Liver (tissue), 9 donors: ENCODE data around the gene SPINK2. TPM values are rescaled to one million over a fixed set of nuclear protein-coding genes. Genes with fewer than 3 reads are reported as not detected.

Experiments
- DNase-seq: peaks from one replicate; pipeline ENCODE4 v3.0.0-alpha.2; 2017; ENCODE audit warnings: low spot score
- H3K27ac ChIP-seq, 2 donors: one replicate each; pipeline ENCODE4 v1.7.0; 2013; ENCODE audit warnings: inconsistent platforms in 2 of 2, low read length in 2 of 2, control low read depth in 1 of 2, low read depth in 1 of 2, mild to moderate bottlenecking in 1 of 2
- H3K27me3 ChIP-seq, 4 donors: one replicate each; pipeline versions ENCODE4 v1.6.1 to v1.7.0; 2013; ENCODE audit warnings: low read length in 3 of 4, inconsistent platforms in 1 of 4, mild to moderate bottlenecking in 1 of 4, moderate library complexity in 1 of 4; ENCODE audit not compliant: control insufficient read depth in 4 of 4, insufficient read depth in 4 of 4
- H3K36me3 ChIP-seq, 4 donors: one replicate each; pipeline versions ENCODE4 v1.6.1 to v1.7.0; 2013; ENCODE audit warnings: low read length in 3 of 4, mild to moderate bottlenecking in 3 of 4, low read depth in 1 of 4, moderate library complexity in 1 of 4; ENCODE audit not compliant: control insufficient read depth in 4 of 4, insufficient read depth in 3 of 4
- H3K4me1 ChIP-seq, 4 donors: one replicate each; pipeline versions ENCODE4 v1.6.1 to v1.7.0; 2013; ENCODE audit warnings: low read length in 3 of 4, mild to moderate bottlenecking in 3 of 4, moderate library complexity in 1 of 4; ENCODE audit not compliant: control insufficient read depth in 4 of 4, insufficient read depth in 4 of 4
- H3K4me3 ChIP-seq, 3 donors: one replicate each; pipeline versions ENCODE4 v1.6.1 to v1.7.0; 2013; ENCODE audit warnings: low read length in 3 of 3, control low read depth in 1 of 3, low read depth in 1 of 3, mild to moderate bottlenecking in 1 of 3
- H3K9ac ChIP-seq, 2 donors: one replicate each; pipeline ENCODE4 v1.7.0; 2013; ENCODE audit warnings: low read length in 2 of 2, mild to moderate bottlenecking in 2 of 2, moderate library complexity in 2 of 2, control low read depth in 1 of 2, low read depth in 1 of 2
- H3K9me3 ChIP-seq, 4 donors: one replicate each; pipeline versions ENCODE4 v1.6.1 to v1.7.0; 2013; ENCODE audit warnings: low read length in 3 of 4; ENCODE audit not compliant: control insufficient read depth in 4 of 4
- EGR1 ChIP-seq, 2 donors: IDR thresholded peaks; 2 replicates each; pipeline ENCODE4 v1.6.1; 2016 to 2018; ENCODE audit warnings: antibody characterized with exemption in 2 of 2, low read depth in 2 of 2
- HNF4G ChIP-seq: IDR thresholded peaks from 2 replicates; pipeline ENCODE4 v1.6.1; 2016; ENCODE audit warnings: antibody characterized with exemption
- NR2F2 ChIP-seq: IDR thresholded peaks from 2 replicates; pipeline ENCODE4 v1.6.1; 2016; ENCODE audit warnings: antibody characterized with exemption
- RAD21 ChIP-seq, 2 donors: IDR thresholded peaks; 2 replicates each; pipeline ENCODE4 v1.6.1; 2016; ENCODE audit warnings: antibody characterized with exemption in 2 of 2, mild to moderate bottlenecking in 2 of 2
- RXRA ChIP-seq, 2 donors: IDR thresholded peaks; 2 replicates each; pipeline ENCODE4 v1.6.1; 2017 to 2018; ENCODE audit warnings: antibody characterized with exemption in 2 of 2, mild to moderate bottlenecking in 1 of 2
- SP1 ChIP-seq: IDR thresholded peaks from 2 replicates; pipeline ENCODE4 v1.6.1; 2018; ENCODE audit warnings: antibody characterized with exemption, mild to moderate bottlenecking
- TAF1 ChIP-seq: conservative IDR thresholded peaks from 2 replicates; pipeline ENCODE4 v1.6.1; 2016; ENCODE audit warnings: antibody characterized with exemption, mild to moderate bottlenecking
- YY1 ChIP-seq: IDR thresholded peaks from 2 replicates; pipeline ENCODE4 v1.6.1; 2016; ENCODE audit warnings: antibody characterized with exemption, mild to moderate bottlenecking
- WGBS: extraction: QIAGEN DNeasy Blood & Tissue Kit; methylation state at CpG from one replicate; pipeline ENCODE4 v1.1.7; 2013; 5-methylcytosine and 5-hydroxymethylcytosine counted together
- polyA plus RNA-seq, 2 donors: library from polyadenylated mRNA; stranded (reverse) in 1 of 2; unstranded in 1 of 2; fragments of 200-250 nt in 1 of 2; fragments of >200 nt in 1 of 2; fragmentation: Nextera tagmentation in 1 of 2; extraction: Ambion mirVana in 1 of 2; gene quantifications; one replicate each; pipeline versions ENCODE4 v1.2.1 to v1.2.3, GENCODE V29; 2013 to 2015
- total RNA-seq, 2 donors: library from RNA; depleted of rRNA; stranded (reverse); fragments of >200 nt; gene quantifications; one replicate each; pipeline ENCODE4 v1.2.3, GENCODE V29; 2014
- TF ChIP-seq, protein P1 (sequence below): IDR thresholded peaks from 2 replicates; pipeline ENCODE4 v1.6.1; 2016; ENCODE audit warnings: antibody characterized with exemption
- TF ChIP-seq, protein P2 (sequence below): IDR thresholded peaks from 2 replicates; pipeline ENCODE4 v1.6.1; 2016; ENCODE audit warnings: antibody characterized with exemption
- TF ChIP-seq, protein P3 (sequence below): fragments of 150-350 bp; IDR thresholded peaks from 2 replicates; pipeline ENCODE4 v1.5.1; 2017; ENCODE audit warnings: improper control_type of control experiment, low read depth, low read length; ENCODE audit not compliant: missing input control
- donor health status: healthy.
- donor health status: healthy.
- donor health status: healthy.
- donor health status: healthy.
- donor health status: healthy.

Gene SPINK2
- total and polyA plus RNA-seq, 4 donors = 0.79 TPM; not detected in 3

DNA sequence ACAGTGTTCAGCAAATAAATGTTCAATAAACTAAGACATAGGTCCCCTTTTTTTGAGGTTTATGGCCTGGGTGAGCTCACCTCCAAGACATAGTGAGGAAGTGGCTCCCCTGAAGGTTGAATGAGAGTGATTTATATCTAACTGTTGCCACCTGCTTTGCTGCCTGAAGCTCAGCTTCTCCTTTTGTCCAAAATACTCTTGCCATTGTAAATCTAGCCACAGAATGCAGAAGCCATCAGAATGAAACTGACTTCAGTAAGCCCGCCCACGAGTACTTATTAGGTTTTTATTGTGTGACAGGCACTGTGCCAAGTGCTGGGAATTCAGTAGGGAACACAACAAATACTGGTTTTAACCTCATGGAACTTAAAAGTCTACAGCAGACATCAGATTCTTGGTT, 18.0 kb downstream of the SPINK2 start:
- 56% methylated on average over 2 of the region's 2 CpGs for WGBS
- Histone ChIP-seq H3K27ac (no peak overlapping the region), H3K36me3 (no peaks in the 10 kb centered on the region), H3K9ac (no peak overlapping the region), H3K27me3 (no peaks in the 10 kb centered on the region), H3K4me1 (peaks cover 0 to 4% (median 0%) of the 10 kb centered on the region in 4 donors), H3K4me3 (no peak overlapping the region), H3K9me3 (no peaks in the 10 kb centered on the region)
- TF ChIP-seq, protein P1, sequence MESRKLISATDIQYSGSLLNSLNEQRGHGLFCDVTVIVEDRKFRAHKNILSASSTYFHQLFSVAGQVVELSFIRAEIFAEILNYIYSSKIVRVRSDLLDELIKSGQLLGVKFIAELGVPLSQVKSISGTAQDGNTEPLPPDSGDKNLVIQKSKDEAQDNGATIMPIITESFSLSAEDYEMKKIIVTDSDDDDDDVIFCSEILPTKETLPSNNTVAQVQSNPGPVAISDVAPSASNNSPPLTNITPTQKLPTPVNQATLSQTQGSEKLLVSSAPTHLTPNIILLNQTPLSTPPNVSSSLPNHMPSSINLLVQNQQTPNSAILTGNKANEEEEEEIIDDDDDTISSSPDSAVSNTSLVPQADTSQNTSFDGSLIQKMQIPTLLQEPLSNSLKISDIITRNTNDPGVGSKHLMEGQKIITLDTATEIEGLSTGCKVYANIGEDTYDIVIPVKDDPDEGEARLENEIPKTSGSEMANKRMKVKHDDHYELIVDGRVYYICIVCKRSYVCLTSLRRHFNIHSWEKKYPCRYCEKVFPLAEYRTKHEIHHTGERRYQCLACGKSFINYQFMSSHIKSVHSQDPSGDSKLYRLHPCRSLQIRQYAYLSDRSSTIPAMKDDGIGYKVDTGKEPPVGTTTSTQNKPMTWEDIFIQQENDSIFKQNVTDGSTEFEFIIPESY = no peak
- TF ChIP-seq NR2F2 (no peak), EGR1 (IDR thresholded peaks at IDR 0.05; ENCODE audit: low read depth in 2 of 2) (no peak), YY1 (no peak), RXRA (IDR thresholded peaks at IDR 0.05) (no peak), SP1 (no peak)
- DNase-seq = no peak

DNA sequence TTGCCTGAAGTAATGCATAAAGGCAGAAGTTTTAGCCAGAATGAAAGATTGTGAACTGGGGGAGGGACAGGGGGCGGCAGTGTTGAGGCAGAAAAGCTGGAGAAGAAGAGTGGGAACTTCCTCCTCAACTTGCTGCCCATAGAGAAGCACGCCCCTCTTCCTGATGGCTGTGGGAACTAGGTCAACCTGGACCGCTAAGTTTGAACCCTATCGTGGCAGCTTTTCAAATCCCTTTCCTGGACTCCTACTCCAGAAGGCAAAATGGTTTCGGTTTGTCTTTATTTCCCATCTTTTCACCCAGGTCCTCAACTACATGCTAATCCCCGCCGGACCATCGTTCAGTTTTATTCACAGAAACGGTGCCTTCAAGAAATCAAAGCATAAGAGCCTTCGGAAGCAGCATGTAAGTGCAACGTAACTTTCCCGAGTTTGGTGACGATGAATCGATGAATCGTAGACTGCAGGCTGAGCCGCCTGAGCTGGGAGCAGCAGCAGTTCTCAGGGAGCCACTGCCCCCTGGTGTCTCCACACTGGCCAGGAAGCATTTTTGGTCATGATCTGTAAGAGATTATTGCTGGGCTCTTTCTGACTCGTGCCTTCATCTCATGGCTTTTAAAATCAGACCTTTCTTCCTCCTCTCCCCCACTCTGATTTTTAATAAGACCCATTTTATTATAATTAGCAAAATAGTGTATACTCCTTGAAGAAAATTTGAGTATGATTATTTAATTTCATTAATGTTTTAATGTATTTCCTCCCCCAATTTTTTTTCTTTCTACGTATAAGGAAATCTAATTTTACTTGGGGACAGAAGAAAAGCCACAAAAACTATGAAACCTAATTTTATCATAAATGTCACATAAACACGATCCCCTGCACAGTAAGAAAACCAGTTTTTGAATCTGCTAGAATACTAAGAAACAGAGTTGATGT, 21.4 kb downstream of the SPINK2 start:
- H3K9me3 ChIP-seq = no peaks in the 10 kb centered on the region
- peak overlapping the region; percentile 20 to 56 for H3K27ac ChIP-seq
- peak overlapping the region; percentile 84 to 93 for H3K9ac ChIP-seq
- DNase-seq = peak; percentile 75
- peaks cover 0 to 4% (median 0%) of the 10 kb centered on the region in 4 donors for H3K4me1 ChIP-seq
- peak; percentile 26 for TF ChIP-seq SP1
- no peak for TF ChIP-seq EGR1 (IDR thresholded peaks at IDR 0.05; ENCODE audit: low read depth in 2 of 2)
- TF ChIP-seq TAF1 = no peak
- peak; percentile 51 for TF ChIP-seq YY1
- no peak for TF ChIP-seq NR2F2
- TF ChIP-seq, protein P2, sequence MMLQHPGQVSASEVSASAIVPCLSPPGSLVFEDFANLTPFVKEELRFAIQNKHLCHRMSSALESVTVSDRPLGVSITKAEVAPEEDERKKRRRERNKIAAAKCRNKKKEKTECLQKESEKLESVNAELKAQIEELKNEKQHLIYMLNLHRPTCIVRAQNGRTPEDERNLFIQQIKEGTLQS = peak; percentile 27
- no peak for TF ChIP-seq HNF4G
- peak; percentile 95 for TF ChIP-seq RAD21 (IDR thresholded peaks at IDR 0.05)
- TF ChIP-seq, protein P3, sequence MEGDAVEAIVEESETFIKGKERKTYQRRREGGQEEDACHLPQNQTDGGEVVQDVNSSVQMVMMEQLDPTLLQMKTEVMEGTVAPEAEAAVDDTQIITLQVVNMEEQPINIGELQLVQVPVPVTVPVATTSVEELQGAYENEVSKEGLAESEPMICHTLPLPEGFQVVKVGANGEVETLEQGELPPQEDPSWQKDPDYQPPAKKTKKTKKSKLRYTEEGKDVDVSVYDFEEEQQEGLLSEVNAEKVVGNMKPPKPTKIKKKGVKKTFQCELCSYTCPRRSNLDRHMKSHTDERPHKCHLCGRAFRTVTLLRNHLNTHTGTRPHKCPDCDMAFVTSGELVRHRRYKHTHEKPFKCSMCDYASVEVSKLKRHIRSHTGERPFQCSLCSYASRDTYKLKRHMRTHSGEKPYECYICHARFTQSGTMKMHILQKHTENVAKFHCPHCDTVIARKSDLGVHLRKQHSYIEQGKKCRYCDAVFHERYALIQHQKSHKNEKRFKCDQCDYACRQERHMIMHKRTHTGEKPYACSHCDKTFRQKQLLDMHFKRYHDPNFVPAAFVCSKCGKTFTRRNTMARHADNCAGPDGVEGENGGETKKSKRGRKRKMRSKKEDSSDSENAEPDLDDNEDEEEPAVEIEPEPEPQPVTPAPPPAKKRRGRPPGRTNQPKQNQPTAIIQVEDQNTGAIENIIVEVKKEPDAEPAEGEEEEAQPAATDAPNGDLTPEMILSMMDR = peak; percentile 87
- TF ChIP-seq, protein P1 = no peak
- H3K4me3 ChIP-seq = peak overlapping the region; percentile 48 to 89 (median 74)
- H3K27me3 ChIP-seq = no peaks in the 10 kb centered on the region
- H3K36me3 ChIP-seq = no peaks in the 10 kb centered on the region
- 6% methylated on average over 19 of the region's 19 CpGs for WGBS
